Stimulated activated CD4-positive, alpha-beta T cell treated with anti-CD3 and anti-CD28 coated beads, Interleukin-15, amount 100 ng/mL, for 48 hours (primary cell): ENCODE data around the gene C2orf68.
A peak's percentile ranks its signal among the peaks of the same experiment; 100 is the strongest.
"Not testable (repeated sequence)": the region's sequence is repeated elsewhere in the genome, so short reads cannot be mapped to it uniquely, and the experiment has no call there.

Source experiments
- DNase-seq, 2 donors: peaks; one replicate each; pipeline ENCODE4 v3.0.0-alpha.2; 2020; ENCODE audit warnings: low read depth in 2 of 2

C2orf68 gene

DNA sequence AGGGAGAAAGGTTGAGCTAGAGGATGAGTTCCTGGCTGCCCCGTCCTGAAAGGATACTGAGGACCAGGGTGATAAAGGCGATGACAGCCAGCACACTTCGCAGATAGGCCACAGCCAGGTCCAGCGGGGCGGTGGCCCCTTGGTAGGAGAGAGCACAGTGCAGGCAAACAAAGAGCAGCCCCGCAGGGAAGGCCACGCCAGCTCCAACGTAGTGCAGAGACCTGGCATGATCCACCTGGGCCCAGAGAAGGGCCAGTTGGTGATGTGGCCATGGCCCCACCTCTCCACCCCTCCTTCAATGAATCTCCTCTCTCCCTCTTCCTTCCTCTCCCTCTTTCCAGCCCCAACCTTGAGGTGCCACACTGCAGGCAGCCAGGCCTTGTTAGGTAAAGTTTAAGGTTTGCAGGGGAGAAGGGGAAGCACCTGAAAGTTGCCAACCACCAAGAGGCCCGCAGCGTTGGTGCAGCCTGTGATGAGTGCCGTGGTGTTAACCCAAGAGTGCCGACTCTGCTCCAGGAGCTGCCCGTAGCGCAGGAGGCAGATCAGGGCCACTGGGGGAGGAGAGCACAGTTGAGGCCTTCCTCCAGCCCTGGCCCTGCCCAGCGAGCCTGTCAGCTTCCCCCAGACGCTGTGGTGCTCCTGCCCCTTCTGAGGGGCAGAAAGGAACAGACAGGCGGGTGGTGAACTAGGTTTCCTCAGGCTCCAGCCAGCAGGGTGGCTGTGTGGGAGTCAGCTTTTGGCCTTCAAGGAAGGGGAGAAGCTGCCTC is 12.2 kb downstream of the C2orf68 start:
- no peak for DNase-seq

- no peak for DNase-seq
Measured at GRCh38 chr2:85598594-85599340, 13.1 kb downstream of the C2orf68 start.

DNA sequence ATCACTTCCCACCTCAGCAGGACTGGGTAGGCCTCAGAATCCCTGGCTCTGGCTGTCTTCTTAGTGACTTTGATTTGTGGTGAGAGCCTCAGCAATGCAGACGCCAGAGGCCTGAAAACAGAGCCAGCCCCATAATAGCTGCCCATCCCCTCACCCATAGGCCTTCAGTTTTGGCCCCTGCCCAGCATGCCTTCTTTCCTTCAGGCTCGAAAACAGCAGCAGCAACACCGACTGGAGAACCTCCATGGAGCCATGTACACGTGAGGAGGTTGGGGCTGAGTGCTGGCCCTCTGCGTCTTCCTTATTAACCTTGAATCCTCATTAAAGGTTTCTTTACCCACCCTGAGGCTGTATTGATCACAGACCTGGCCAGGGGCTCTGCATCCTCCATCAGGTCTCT is 14.6 kb downstream of the C2orf68 start:
- no peak for DNase-seq

GRCh38 chr2:85596486-85597143 is 15.3 kb downstream of the C2orf68 start:
- no peak for DNase-seq

DNA sequence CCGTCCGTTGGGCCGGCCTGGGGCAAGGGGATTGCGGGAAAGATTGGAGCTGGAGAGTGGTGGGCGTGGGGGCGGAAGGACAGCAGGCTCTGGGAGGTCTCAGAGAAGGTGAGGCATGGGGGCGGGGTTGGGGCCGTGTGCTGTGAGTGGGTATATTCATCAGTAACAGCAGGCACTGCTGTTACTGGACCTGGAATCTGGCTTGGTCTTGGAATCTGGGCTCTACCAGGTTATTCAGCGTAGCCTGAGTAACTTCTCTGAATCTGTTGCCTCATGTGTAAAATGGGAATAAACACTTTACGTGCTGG is 15.9 kb downstream of the C2orf68 start:
- no peak for DNase-seq

GRCh38 chr2:85595301-85596025 is 16.4 kb downstream of the C2orf68 start, which contains the start of gene RNF181:
RNF181 (plus strand) TSS chr2:85595745; CDS start chr2:85595764, 19 bp downstream.
- DNase-seq = peak; percentile 88 to 89

DNA sequence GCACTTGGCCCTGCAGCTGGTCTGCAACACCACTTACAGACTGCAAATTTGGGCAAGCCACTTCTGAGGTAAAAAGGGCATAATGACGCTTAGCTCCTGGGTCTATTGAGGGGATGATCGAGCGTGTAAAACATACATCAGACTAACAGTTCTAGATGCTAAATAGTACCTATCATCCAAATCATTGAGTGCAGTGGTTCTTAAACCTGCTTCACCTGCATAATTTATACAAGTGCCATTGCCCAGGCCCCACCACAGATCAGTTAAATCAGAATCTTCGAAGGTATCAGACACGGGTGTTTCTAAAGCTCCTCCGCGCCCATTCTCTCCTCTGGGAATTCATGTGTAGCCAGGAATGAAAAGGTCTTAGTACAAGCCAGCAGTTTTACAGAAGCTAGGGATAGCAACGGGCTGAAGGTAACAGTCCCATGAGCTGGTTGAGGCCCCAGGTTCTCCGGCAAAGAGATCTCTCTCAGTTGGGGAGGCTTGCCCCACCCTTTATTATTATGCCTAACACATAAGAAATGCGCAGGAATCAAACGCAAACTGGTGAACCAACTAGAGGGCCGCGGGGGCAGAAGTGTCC is 17.1 kb downstream of the C2orf68 start:
- no peak for DNase-seq

DNA sequence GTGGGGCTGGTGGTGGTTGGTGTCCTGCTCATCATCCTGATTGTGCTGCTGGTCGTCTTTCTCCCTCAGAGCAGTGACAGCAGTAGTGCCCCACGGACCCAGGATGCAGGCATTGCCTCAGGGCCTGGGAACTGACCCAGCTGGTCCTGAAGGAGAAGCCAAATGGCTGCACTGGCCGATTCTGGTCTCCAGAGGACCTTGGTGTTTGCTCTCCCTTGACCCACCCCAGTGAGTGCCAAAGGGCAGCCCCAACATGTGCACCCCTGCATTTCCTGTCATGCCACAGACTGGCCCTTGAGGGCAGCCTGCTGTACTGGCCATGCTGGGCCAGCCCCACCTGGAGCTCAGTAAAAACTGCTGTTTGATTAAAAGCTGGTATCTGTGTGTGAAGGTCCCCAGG is 18.8 kb downstream of the C2orf68 start:
- DNase-seq = no peak

DNA sequence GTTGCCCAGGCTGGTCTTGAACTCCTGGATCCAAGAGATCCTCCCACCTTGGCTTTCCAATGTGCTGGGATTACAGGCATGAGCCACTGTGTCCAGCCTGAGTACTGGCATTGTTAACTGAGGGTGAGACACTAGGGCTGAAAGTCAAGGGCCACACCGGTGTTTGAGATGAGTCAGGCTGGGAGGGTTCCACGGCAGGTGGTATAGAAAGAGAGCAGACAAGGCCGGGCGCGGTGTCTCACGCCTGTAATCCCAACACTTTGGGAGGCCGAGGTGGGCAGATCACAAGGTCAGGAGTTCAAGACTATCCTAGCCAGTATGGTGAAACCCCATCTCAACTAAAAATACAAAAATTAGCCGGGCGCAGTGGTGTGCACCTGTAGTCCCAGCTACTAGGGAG is 19.6 kb downstream of the C2orf68 start:
- DNase-seq = not testable (repeated sequence)

DNA sequence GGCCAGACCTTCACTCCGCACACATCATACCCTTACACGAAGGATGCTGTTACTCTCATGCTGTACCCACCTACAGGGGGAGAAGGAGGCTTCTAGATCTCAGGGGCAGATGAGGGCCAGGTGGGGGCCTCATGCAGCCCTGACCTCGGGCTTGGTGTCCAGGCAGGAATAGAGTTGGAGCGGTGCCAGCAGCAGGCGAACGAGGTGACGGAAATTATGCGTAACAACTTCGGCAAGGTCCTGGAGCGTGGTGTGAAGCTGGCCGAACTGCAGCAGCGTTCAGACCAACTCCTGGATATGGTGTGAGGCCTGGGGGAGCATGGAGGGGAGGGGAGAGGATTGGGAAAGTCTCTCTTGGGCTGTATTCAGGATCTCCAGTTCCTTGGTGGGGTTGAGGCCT is 20.3 kb downstream of the C2orf68 start:
- DNase-seq = no peak

GRCh38 chr2:85590950-85591349 is 20.9 kb downstream of the C2orf68 start:
- no peak for DNase-seq

GRCh38 chr2:85589982-85590791 is 21.7 kb downstream of the C2orf68 start:
- no peak for DNase-seq

- no peak for DNase-seq
Measured at GRCh38 chr2:85589181-85589580, 22.7 kb downstream of the C2orf68 start.

DNA sequence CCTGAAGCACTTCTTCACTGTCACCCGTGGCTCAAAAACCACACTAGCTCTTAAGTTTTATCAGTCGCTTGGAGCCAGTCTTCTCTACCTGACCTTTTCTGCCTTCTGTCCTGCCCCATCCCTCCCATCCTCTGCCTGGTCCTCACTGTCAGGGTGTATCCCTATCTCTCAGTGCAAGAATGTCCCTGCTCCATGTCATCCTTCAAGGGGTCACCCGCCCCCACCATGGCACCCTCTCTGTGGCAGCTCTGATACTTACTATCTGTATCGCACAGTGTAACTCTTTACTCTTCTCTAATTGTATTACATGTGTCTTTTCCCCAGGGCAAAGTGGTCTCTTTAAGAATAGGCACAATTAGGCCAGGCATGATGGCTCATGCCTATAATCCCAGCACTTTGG is 23.2 kb downstream of the C2orf68 start:
- DNase-seq = no peak

DNA sequence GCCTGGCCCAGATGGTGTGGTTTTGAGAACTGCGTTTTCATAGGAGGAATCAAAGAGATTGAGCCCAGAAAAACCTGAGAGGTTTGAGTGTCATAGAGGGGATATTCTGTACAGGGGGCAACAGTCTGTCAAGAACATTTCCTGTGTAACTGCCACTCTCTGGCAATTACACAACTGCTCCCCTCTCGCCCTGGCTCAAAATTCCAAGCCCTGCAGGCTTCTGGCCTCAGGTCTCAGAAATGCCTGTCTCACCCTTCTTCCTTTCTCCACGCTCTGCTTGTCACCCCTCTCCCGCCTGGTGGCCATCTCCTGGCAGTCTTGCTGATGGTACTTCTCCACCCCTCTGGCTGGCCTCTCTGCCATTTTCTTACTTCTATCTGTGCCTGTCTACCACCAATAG is 23.6 kb downstream of the C2orf68 start:
- DNase-seq = no peak

- DNase-seq = no peak
Measured at GRCh38 chr2:85585781-85586105, 26.1 kb downstream of the C2orf68 start.

DNA sequence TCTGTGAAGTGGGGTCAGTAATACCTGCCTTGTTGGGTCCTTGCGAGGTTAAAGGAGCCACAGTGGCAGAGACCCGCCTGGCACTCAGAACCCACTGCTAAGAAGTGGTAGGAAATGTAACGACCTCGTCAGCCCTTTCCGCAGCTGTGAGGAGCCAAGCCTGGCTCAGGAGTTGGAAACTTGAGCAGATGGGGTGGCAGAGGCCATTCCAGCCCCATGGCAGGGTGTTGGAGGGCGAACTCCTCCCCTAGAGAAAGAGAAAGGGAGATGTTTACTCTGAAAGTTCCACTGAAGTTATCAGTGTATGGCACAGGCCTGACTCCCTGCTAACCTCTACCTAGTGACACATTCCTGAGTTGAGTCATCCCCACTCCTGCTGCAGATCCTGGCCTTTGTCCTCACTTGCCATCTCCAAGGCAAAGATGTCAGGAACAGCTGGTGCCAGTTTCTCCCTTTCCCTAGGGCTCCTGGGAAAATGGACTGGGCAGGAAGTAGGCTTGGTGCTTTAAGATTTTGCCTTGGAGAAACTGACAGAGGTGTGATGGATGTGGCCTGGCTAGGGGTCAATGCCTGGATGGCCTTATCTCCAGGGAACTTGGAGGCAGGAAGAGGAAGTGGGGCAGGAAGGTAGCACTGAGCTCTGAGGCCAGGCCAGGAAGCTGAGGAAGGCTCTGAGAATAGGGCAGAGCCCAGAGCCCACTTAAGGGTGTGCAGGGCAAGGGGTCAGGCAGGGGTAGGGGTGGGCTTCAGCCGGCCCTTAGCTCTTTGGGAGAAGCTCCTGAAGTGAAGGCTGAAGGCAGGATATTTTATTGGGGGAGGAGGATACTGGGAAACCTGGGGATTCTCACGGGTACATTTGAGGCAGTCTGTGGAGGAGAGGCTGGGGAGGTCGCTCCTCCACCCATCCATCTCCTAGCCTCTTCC is 26.7 kb downstream of the C2orf68 start:
- no peak for DNase-seq

DNA sequence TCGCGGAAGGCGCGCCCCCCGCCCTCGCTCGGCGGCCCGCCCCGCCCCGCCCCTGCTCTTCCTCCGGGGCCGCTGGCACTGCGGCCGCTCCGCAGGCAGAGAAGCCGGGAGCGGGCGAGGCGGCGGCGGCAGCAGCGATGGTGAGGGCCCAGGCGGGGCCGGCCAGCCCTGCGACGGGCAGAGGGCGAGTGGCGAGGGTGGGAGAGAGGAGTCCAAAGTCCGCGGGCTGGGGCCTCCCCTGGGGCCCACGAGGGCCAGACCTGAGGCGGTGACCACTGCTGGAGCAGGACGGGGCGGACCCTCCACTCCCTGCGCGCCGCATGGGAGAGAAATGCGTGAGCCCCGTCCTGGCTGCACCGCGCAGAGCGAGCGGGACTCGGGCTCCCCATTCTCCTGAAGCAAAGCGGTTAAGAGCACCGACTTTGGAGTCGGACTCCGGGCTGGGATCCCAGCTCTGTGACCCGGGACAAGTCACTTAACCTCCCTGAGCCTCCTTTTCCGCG is 27.5 kb downstream of the C2orf68 start, which contains the start of gene VAMP5:
Gene VAMP5 (plus strand): TSS at position 78 of the 503 bp plus-strand sequence. CDS start 60 bp downstream, at position 138.
- no peak for DNase-seq

- no peak for DNase-seq
Measured at GRCh38 chr2:85583667-85584353, 28.1 kb downstream of the C2orf68 start.
